ENCODE measurements around the gene YAE1. TPM values are rescaled to one million over a fixed set of nuclear protein-coding genes. Genes with fewer than 3 reads are reported as not detected.

YAE1 gene, protein sequence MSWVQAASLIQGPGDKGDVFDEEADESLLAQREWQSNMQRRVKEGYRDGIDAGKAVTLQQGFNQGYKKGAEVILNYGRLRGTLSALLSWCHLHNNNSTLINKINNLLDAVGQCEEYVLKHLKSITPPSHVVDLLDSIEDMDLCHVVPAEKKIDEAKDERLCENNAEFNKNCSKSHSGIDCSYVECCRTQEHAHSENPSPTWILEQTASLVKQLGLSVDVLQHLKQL
- total RNA-seq: 10 to 100 TPM; 14.4 to 34.7 (median 24.6) TPM

GRCh38 chr7:39566023-39566921 is at the start of gene YAE1:
TSS of gene YAE1 (plus strand) at chr7:39566404. CDS start at chr7:39566419, 15 bp downstream.
- Histone ChIP-seq H3K4me1 (peaks cover 0 to 3% of the 10 kb centered on the region in 2 donors), H3K9me3 (no peaks in the 10 kb centered on the region), H3K36me3 (no peaks in the 10 kb centered on the region), H3K27me3 (no peaks in the 10 kb centered on the region), H3K27ac (peak within 1 kb of the TSS; percentile 81 to 87), H3K4me3 (peak within 1 kb of the TSS; percentile 75 to 82 (median 79))
- intact Hi-C loops (cut with DNase I; ENCODE audit: low total_unique reads): no loop called here
- TF ChIP-seq POLR2A (IDR thresholded peaks at IDR 0.05) (peak; percentile 57), POLR2AphosphoS5 (IDR thresholded peaks at IDR 0.05) (peak; percentile 70 to 81 (median 80)), CTCF (IDR thresholded peaks at IDR 0.05) (no peak)
- peak; percentile 57 to 78 for DNase-seq (ENCODE audit: low spot score in 2 of 2)

GRCh38 chr7:39516498-39516897 is 49.7 kb upstream of the YAE1 start:
- H3K36me3 ChIP-seq: no peaks in the 10 kb centered on the region

GRCh38 chr7:39517240-39517639 is 49.0 kb upstream of the YAE1 start:
- DNase-seq (ENCODE audit: low spot score in 2 of 2): no peak
- H3K27me3 ChIP-seq: no peaks in the 10 kb centered on the region
- no peak for TF ChIP-seq CTCF (IDR thresholded peaks at IDR 0.05)
- no peak for TF ChIP-seq POLR2AphosphoS5 (IDR thresholded peaks at IDR 0.05)
- TF ChIP-seq POLR2A (IDR thresholded peaks at IDR 0.05): no peak
- H3K9me3 ChIP-seq: no peaks in the 10 kb centered on the region
- no peaks in the 10 kb centered on the region for H3K4me1 ChIP-seq
- no peaks in the 10 kb centered on the region for H3K36me3 ChIP-seq
- intact Hi-C loops (cut with DNase I; ENCODE audit: low total_unique reads): no loop called here
- H3K27ac ChIP-seq: no peak overlapping the region
- H3K4me3 ChIP-seq: no peak overlapping the region

More at GRCh38 chr7:39516498-39516897, 49.7 kb upstream of the YAE1 start:
- Histone ChIP-seq H3K27ac (no peak overlapping the region), H3K9me3 (no peaks in the 10 kb centered on the region), H3K4me1 (no peaks in the 10 kb centered on the region), H3K27me3 (no peaks in the 10 kb centered on the region), H3K4me3 (no peak overlapping the region)
- no peak for TF ChIP-seq CTCF (IDR thresholded peaks at IDR 0.05)
- TF ChIP-seq POLR2AphosphoS5 (IDR thresholded peaks at IDR 0.05): no peak
- no peak for TF ChIP-seq POLR2A (IDR thresholded peaks at IDR 0.05)
- intact Hi-C loops (cut with DNase I; ENCODE audit: low total_unique reads): no loop called here
- no peak for DNase-seq (ENCODE audit: low spot score in 2 of 2)

DNA sequence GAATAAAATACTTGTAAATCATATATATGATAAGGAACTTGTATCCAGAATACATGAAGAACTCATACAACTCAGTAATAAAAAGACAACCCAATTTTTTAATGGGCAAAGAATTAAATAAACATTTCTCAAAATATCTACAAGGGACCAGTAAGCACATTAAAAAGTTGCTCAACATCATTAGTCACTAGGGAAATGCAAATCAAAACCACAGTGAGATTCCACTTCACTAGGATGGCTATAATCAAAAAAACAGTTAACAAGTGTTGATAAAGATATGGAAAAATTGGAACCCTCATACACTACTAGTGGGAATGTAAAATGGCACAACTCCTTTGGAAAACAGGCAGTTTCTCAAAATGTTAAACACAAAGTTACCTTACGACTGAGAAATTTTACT is 40.3 kb upstream of the YAE1 start:
- no peak for TF ChIP-seq CTCF (IDR thresholded peaks at IDR 0.05)
- Histone ChIP-seq H3K9me3 (no peaks in the 10 kb centered on the region), H3K36me3 (no peaks in the 10 kb centered on the region), H3K27ac (no peak overlapping the region), H3K4me3 (no peak overlapping the region), H3K4me1 (no peaks in the 10 kb centered on the region), H3K27me3 (no peaks in the 10 kb centered on the region)
- DNase-seq (ENCODE audit: low spot score in 2 of 2): no peak
- intact Hi-C loops (cut with DNase I; ENCODE audit: low total_unique reads): loop anchor here (10.0 kb wide), 1 partner anchor 731 kb away; no protein-coding TSS in a partner anchor

DNA sequence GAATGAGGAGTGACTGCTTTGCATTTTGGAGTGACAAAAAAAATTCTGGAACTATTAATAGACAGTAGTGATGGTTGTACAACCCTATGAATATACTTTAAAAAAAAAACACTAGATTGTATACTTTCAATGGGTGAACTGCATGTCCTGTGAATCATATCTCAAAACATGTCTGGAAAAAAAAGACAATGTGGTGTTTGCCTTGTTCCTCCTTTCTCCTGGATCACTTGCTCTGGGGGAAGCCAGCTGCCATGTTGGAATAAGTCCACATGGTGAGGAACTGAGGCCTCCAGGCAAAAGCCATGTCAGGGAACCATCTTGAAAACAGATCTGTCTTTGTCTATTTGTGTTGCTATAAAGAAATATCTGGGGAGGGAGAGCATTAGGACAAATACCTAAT is 39.5 kb upstream of the YAE1 start:
- intact Hi-C loops (cut with DNase I; ENCODE audit: low total_unique reads): loop anchor here (10.0 kb wide), 1 partner anchor 732 kb away; no protein-coding TSS in a partner anchor
- no peaks in the 10 kb centered on the region for H3K27me3 ChIP-seq
- H3K4me3 ChIP-seq: no peak overlapping the region
- DNase-seq (ENCODE audit: low spot score in 2 of 2): no peak
- no peak for TF ChIP-seq CTCF (IDR thresholded peaks at IDR 0.05)
- TF ChIP-seq POLR2AphosphoS5 (IDR thresholded peaks at IDR 0.05): no peak
- TF ChIP-seq POLR2A (IDR thresholded peaks at IDR 0.05): no peak
- H3K27ac ChIP-seq: no peak overlapping the region
- no peaks in the 10 kb centered on the region for H3K4me1 ChIP-seq
- H3K36me3 ChIP-seq: no peaks in the 10 kb centered on the region
- no peaks in the 10 kb centered on the region for H3K9me3 ChIP-seq

Data from breast epithelium (tissue), 4 donors.